HL-60/S4 (cell line): ENCODE data around the gene MUC3A.
"Not testable (repeated sequence)": the region's sequence is repeated elsewhere in the genome, so short reads cannot be mapped to it uniquely, and the experiment has no call there.

ENCODE experiments used
- in situ Hi-C: fragments of 300-500 bp; cut with MboI; formaldehyde crosslinking; loops from 2 replicates; pipeline ENCODE4 v1.14.3; 2022; ENCODE audit warnings: low sequenced_read_pairs

MUC3A gene

GRCh38 chr7:100949227-100949932, at the start of gene MUC3A:
TSS of gene MUC3A (plus strand) at chr7:100949534. CDS start at chr7:100949625, 91 bp downstream.
- in situ Hi-C loops, result no loop called here

DNA sequence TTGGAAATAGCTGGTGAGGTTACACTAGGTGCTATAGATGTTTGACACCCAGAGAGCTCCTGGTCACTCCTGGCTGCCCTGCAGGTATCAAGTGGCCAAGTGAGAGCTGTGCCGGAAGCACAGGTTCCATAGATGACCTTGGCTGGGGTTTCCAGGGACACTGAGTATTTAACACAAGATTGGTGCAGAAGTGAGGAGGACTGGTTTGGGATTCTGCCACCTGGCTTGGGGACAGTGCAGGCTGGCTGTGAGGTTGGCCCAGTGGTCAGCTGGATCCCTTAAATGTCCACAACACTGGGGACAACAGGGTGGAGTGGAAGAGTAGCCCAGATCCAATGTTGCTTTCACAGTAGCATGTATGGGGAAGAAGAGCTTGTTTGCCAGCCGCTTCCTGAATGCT, 48.4 kb upstream of the MUC3A start:
- in situ Hi-C loops, result no loop called here

DNA sequence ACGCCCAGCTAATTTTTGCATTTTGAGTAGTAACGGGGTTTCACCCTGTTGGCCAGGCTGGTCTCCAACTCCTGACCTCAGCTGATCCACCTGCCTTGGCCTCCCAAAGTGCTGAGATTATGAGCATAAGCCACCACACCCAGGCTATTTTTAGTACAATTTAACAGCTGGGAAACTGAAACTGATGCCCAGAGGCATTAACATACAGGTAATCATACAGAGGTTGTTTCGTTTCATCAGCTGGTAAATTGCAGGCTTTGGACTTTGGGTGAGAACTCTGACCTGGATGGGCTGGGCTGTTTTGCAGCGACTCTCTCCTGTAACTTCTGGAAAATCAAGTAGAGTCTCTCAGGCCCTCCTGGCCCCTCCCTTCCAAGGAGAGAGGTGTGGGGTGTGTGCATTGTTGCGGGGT, 47.4 kb upstream of the MUC3A start:
- in situ Hi-C loops, result no loop called here

DNA sequence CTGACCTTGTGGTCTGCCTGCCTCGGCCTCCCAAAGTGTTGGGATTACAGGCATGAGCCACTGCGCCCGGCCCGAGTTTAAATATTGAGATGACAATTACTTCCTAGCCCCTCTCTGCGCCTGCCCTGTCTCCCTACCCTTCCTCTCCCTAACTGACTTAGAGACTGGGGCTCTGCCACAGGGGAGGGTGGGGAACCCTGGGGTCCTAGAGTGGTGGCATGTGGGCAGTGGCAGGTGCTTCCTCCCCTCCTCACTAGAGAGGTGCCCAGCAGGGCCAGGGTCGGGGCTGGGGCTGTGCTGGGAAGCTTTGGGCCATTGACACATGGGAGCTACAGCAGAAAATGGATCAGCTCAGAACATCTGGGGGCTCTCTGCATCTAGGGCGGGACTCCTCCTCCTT, 46.7 kb upstream of the MUC3A start:
- in situ Hi-C loops, result no loop called here

GRCh38 chr7:100908512-100908911, 40.8 kb upstream of the MUC3A start:
- in situ Hi-C loops, result no loop called here

DNA sequence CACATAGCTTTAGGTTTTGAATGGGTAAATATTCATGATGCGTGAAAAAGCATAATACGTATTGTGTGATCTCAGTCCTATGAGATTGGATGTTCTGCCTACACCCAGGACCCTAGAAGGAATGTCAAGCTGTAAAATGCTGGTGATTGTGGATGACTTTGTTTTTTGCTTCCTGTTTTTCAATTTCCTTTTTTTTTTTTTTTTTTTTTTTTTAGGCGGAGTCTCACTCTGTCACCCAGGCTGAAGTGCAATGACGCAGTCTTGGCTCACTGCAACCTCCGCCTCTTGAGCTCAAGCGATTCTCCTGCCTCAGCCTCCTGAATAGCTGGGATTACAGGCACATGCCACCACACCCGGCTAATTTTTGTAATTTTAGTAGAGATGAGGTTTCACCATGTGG, 38.9 kb upstream of the MUC3A start:
- in situ Hi-C loops, result not testable (repeated sequence)

DNA sequence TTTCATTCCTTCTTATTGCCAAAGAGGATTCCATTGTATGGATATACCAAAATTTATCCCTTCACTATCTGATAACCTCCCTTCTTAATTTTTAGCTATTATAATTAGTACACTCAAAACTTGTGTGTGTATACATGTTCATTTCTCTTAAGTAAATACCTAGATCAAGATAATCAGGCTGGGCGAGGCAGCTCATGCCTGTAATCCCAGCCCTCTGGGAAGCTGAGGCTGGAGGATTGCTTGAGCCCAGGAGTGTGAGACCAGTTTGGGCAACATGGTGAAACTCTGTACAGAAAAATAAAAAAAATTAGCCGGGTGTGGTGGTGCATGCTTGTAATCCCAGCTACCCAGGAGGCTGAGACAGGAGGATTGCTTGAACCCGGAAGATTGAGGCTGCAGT, 37.9 kb upstream of the MUC3A start:
- in situ Hi-C loops, result no loop called here

DNA sequence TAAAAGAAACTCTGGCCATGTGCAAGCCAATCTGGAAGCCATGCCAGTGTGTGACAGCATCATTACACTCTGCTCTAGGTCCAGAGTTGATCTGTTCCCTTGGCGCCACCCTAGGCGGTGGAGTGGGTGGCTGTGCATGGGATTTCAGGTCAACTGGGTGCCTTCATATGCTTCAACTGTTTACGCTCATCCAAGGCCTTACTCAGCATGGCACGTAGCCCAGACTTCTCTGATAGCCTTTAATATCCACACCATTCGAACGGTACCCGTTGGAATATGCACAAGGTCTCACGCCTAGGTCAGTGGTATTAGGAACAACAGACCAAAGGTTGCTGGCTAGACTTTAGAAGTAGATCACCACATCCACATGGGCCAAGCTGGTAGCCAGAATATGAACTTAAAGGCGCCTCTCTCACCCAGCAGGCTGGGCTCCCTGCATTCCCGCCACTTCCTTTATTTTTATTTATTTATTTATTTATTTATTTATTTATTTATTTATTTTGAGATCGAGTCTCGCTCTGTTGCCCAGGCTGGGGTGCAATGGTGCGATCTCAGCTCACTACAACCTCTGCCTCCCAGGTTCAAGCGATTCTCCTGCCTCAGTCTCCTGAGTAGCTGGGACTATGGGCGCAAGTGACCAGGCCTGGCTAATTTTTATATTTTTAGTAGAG, 35.0 kb upstream of the MUC3A start:
- in situ Hi-C loops, result no loop called here

- in situ Hi-C loops, result no loop called here
These were observed 34.4 kb upstream of the MUC3A start for GRCh38 chr7:100914879-100915447.

DNA sequence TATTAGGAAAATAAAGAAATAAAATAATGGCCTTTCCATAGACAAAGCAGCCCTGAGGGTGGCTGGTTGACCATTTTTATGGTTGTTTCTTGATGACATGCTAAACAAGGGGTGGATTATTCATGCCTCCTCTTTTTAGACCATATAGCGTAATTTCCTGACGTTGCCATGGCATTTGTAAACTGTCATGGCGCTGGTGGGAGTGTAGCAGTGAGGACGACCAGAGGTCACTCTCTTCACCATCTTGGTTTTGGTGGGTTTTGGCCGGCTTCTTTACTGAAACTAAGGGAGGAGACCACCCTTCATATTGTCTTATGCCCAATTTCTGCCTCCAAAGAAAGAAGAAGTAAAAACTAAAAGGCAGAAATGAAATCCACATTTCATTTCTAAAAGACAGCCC, 30.0 kb upstream of the MUC3A start:
- in situ Hi-C loops, result not testable (repeated sequence)

GRCh38 chr7:100919779-100920437, 29.4 kb upstream of the MUC3A start:
- in situ Hi-C loops, result not testable (repeated sequence)

DNA sequence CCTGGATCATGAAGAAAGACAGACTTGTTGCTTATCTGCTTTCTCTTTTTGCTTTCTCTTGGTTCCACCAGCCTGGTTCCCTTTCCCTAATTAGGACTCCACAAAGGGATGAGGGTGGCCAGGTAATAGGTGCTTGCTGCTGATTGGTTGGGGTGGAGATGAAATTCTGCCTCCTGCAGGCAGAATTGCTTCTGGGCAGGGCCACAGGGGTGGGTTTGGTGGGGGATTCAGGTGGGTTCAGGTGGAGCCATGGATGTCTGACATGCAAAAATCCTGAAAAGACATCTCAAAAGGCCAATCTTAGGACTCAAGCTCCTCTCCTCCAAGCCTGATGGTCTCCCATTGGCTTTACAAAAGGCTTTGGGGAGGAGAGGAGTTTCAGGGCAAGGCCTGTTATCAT, 28.3 kb upstream of the MUC3A start:
- in situ Hi-C loops, result no loop called here

DNA sequence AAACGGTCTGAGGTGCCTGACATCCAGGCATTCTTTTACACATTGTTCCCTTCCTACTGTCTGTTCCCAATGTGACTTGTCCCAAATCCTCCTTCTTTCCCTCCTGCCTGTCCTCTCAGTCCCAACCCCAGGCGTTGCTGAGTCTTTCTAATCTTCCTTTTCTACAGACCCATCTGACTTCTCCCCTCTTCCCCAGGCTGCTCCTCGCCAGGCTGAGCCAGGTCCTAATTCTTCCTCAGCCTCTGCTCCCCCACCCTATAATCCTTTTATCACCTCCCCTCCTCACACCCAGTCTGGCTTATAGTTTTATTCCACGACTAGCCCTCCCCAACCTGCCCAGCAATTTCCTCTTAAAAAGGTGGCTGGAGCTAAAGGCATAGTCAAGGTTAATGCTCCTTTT, 25.7 kb upstream of the MUC3A start:
- in situ Hi-C loops, result not testable (repeated sequence)

DNA sequence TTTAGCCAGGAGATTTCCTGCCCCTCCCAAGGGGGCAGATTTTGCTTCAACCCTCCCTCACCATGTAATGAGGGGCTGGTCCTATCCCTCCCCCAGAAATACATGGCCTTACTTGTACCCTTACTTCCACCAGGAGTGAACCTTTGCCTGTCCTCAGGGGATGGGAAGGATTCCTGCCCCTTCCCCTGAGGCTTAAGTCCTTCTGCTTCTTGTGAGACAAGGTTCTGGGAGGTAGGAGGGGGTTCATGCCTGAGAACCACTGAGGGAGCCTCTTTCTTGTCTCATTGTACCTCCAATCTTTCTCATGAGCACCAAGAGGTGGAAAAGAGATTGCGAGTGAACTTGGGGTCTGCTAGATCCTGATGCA, 19.5 kb upstream of the MUC3A start:
- in situ Hi-C loops, result no loop called here

DNA sequence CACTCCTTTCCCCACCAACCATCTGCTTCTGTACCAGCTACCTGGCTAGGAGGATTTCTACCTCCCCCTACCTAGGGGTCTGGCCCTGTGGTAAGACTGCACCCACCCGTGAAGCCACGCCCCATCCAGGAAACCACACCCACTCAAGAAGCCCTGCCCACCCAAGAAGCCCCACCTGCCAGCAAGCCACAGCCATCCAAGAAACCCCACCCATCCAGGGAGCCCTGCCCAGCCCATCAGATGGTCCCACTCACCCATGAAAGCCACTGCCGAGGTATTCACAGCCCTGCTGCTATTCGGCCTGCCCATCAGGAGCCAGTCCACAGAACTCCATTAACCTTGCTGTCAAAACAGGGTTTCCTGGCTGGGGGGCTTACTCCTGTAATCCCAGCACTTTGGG, 15.6 kb upstream of the MUC3A start:
- in situ Hi-C loops, result no loop called here

- in situ Hi-C loops, result not testable (repeated sequence)
These were observed 14.0 kb upstream of the MUC3A start for GRCh38 chr7:100935381-100935780.

DNA sequence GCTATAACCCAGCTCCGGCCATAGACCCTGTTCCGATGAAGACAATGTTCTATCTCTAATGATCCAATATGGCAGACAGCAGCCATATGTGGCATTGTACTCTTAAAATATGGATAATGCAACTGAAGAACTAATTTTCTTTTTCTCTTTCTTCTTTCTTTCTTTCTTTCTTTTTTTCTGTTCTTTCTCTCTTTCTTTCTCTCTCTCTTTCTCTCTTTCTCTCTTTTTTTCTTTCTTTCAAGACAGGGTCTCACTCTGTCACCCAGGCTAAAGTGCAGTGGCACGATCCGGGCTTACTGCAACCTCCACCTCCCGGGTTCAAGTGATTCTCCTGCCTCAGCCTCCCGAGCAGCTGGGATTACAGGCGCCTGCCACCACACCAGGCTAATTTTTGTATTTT, 13.2 kb upstream of the MUC3A start:
- in situ Hi-C loops, result not testable (repeated sequence)

DNA sequence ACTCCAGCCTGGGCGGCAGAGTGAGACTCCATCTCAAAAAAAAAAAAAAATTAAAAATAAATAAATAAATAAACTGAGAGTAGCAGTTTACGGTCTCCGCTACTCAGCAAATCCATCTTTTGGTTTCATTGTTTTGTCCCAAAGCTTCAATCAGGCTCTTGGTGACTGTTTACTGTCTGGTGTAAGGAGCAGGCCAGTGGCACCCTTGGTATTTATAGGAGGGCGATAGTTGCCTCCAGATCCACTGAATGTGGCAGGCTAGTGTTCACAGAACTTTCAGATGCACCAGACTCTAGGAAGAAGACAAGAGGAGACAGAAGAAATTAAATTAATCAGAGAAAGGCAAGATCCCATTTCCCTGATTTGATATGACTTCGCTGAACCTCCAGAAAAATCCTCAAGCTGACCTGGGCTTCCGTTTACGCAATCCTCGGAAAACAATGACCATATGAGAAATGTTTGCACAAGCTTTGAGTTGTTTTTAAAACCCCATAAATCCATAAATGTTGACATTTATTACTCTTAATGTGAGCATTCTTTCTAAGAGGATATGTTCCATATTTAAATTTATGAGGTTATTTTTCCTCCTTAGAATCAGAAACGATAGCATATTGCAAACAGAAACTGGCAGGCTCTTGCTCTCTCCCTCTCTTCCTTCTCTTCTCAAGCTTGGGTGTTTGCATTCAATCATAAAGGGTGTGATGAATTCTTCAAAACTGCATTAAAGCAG, 7.1 kb upstream of the MUC3A start:
- in situ Hi-C loops, result no loop called here

GRCh38 chr7:100943693-100944092, 5.6 kb upstream of the MUC3A start:
- in situ Hi-C loops, result no loop called here

DNA sequence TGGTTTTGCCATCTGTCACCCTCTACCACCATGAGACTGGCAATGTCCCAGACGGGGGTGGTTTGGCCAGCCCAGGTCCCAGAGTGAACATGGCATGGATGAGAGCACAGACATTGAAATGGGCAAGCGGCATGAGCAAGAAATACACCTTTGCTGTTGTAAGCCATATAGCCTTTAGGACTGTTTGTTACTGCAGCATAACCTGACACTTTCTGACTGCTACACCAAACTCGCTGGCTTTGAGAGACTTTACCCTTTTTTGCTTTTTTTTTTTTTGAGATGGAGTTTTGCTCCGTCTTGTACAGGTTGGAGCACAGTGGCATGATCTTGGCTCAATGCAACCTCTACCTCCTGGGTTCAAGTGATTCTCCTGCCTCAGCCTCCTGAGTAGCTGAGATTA, 5.2 kb upstream of the MUC3A start:
- in situ Hi-C loops, result no loop called here

GRCh38 chr7:100946111-100946510, 3.2 kb upstream of the MUC3A start:
- in situ Hi-C loops, result no loop called here
